HTR-8/SVneo (cell line): ENCODE measurements around the gene UROS.

ENCODE experiments used
- DNase-seq: peaks from one replicate; pipeline ENCODE4 v3.0.0; 2011; ENCODE audit warnings: low spot score, mixed read lengths; ENCODE audit not compliant: insufficient read length
- FAIRE-seq: peaks from 2 replicates; lab custom pipeline; 2011; peaks lifted over from hg19 to GRCh38; lab: Jason Lieb, UNC

UROS gene

DNA sequence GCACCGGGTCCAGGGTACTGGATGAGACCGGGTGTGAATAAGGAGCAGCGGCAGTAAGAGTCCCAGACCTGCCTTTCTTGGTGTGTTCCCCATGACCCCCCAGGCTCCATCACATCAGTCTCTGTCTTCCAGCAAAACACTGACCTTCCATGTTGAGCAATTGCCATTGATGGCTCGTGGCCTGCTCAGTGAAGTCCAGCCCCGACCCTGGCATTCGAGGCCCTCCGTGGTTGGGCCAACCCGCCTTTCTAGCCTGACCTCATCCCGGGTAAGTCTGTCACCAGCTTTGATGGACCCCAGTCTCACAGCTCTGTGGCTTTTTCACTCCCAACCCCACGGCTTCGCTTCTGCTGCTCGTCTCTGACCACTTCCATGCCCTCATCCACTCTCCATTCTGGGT is 53.9 kb downstream of the UROS start:
- DNase-seq, result no peak
- no peak for FAIRE-seq

- no peak for FAIRE-seq
- no peak for DNase-seq
These were observed 54.7 kb downstream of the UROS start for GRCh38 chr10:125768219-125768855.

DNA sequence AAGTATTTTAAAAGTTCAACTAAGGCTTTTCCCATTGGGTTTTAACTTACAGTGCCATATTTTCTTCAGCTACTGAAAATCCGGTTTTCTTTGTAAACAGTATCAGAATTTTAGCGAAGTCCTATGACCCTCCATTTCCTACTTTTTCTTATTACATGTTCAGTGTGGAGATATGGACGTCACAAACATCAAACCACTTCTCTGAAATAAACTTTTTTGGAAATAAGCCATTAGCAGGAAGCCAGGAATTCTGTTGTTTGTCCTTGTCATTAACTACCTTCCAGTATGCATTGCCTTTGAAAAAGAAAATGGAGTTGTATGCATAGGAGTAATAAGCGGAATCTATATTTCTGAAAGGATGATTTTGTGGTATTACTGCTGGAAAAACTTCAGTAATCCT is 56.5 kb downstream of the UROS start:
- DNase-seq, result no peak
- FAIRE-seq, result no peak

DNA sequence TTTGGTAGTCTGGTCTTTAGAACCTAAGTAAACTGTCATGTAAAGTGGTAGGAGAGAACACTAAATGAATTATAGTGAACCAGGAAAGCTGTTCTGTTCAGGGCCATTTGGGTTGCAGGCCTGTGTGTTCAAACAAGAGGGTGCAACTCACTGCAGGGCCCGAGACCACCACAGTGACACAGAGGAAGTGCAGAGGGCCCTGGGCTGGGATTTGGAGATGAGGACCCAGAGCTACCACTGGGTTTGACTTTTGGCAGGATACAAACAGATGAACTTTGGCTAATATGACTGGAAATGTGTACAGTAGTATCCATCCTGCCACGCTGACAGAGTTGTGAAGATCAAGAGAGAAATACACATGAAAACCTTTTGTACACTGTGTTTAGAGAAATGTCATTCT is 57.2 kb downstream of the UROS start:
- no peak for FAIRE-seq

GRCh38 chr10:125762692-125763648 is 60.1 kb downstream of the UROS start:
- DNase-seq (no peak), FAIRE-seq (no peak)

More for the DNA sequence above, 57.2 kb downstream of the UROS start:
- DNase-seq, result no peak

- no peak for FAIRE-seq
- no peak for DNase-seq
These were observed 61.1 kb downstream of the UROS start for GRCh38 chr10:125761961-125762360.

GRCh38 chr10:125757742-125758141 is 65.3 kb downstream of the UROS start:
- no peak for FAIRE-seq

GRCh38 chr10:125756853-125757487 is 66.1 kb downstream of the UROS start:
- FAIRE-seq (no peak), DNase-seq (no peak)

More at GRCh38 chr10:125757742-125758141, 65.3 kb downstream of the UROS start:
- DNase-seq, result no peak

- no peak for DNase-seq
These were observed 66.9 kb downstream of the UROS start for GRCh38 chr10:125756196-125756595.

GRCh38 chr10:125747417-125747816 is 75.6 kb downstream of the UROS start:
- no peak for DNase-seq
- no peak for FAIRE-seq

More at GRCh38 chr10:125756196-125756595, 66.9 kb downstream of the UROS start:
- FAIRE-seq, result no peak

DNA sequence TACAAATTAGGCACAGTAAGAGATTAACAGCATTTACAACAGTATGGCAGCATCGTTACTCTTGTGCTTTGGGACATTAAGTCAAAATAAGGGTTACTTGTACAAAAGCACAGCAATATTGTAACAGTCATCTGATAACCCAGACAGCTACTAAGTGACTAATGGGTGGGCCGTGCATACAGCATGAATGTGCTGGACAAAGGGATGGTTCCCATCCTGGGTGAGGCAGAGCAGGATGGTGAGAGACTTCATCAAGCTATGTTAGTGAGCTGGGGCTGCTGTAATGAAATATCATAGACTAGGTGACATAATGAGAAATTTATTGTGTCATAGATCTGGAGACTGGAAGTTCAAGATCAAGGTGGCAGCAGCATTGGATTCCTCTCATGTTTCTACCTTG is 78.1 kb downstream of the UROS start:
- DNase-seq, result no peak
- no peak for FAIRE-seq

- no peak for DNase-seq
- FAIRE-seq, result no peak
These were observed 80.6 kb downstream of the UROS start for GRCh38 chr10:125742465-125742864.

GRCh38 chr10:125739994-125740679 is 82.9 kb downstream of the UROS start:
- no peak for FAIRE-seq

More at GRCh38 chr10:125739994-125740679, 82.9 kb downstream of the UROS start:
- DNase-seq, result no peak
